GDM1 (cell line): ENCODE data around the gene UMAD1.

Experiments
- DNase-seq: peaks from one replicate; lab custom pipeline; 2025; lab: John Stamatoyannopoulos, UW

UMAD1 gene

DNA sequence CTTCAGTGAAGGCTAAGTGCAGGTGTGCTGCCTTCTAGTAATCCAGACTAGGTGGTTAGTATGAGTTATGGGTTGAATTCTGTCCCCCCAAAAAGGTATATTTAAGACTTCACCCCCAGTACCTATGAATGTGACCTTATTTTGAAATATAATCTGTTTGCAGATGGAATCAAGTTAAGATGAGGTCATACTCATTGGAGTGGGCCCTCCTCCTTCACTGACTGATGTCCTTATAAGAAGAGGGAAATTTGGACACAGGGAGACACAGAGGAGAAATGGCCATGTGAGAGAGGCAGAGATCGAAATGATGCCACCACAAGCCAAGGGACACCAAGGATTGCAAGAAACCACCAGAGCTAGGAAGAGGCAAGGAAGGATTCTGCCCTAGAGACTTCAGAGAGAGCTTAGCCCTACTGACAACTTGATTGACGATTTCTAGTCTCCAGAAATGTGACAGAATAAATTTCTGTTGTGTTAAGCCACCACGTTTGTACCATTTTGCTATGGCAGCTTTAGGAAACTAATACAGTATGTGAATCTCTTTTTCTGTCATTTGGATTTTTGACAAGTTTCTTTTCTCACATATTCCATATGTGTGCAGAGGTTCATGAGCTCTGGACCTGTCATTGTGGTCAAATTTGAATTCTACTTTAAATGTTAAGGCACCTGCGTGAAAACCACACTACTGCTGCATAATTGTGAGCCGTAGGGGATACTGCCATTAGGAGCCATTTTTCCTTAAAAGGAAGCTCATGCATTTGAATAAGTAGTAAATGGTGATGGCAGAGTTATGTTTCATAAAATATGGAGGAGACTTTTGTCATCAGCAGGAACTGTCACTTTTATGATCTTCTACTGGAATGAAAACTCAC lies 80.4 kb downstream of the UMAD1 start:
- no peak for DNase-seq

DNA sequence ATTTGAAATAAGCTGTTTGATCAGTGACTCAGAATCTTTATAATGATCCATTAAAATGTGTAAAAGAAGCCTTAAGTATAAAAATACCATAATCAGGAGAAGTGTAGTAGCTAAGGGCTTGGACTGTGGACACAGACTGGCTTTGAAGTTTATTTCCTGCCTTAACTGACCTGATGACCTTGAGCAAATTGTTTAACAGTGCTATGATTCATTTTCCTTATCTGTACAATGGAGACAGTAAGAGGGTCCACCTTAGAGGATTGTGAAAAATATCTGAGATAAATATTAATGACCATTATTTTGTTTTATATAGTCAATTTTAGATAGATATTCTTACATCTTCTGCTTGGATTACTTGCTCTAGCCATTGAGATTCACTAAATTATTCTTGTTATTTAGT lies 91.2 kb downstream of the UMAD1 start:
- DNase-seq: no peak

DNA sequence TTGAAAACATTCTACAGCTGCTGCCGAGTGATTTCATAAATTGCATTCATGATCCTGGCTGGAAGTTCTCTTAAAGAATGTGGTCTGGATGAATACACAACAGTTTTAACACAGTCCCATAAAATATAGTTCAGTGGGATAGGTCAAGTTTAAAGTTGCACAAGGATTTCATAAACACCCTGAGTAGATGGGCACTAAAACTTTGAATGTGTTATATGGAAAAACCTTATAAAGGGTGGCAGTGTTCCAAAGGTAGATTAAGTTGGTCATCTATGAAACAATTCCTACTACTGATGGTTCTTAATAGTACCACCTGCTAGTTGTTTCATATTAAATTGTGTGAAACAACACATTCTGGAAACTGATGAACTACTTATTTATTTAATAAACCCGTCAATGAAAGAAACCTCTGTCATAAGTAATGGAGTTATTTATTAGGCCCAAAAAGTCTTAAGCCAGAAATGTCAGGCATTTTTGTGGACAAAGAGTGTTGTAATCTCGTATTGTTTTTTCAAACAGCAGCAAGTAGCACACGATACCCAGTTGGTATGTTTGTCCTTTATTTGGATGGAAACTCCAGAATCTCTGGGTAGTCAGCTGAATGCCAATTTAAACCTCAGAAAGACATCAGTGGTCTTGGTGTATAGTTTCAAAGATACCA lies 92.2 kb downstream of the UMAD1 start:
- no peak for DNase-seq

DNA sequence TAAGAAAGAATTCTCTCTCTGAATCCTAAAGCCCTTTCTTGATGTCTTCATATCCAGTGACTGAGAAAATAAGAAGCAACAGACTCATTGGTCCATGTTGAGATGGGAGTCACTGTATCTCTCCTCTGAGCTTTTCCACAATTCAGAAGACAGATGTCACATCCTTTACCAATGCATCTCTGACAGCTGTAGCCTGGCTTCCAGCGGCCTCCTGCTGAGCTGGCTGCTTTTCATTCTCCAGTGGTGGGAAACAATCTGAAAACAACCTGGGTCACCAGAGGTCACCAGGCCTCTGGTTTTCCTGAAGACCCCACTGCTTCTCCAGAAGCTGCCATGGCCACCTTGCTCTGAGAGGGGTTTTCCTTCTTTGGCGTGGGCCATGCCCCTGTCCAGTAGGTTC lies 96.1 kb downstream of the UMAD1 start:
- no peak for DNase-seq

DNA sequence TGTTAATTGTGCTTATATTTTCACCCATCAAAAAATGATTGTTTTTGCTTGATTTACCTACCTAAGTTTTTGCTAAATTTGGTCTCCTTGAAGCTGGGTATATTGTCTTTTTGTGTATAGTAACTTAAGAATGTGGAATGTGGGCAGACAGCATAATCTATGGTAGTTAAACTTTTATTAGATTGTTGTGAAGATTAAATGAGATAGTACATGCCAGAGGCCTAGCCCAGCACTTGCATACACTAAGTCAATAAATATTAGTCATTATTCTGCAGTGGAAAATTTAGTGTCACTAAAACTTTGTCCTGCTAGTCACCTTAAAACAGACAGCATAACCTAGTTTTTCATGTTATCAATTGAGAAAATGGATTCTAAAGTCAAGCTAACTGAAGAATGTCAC lies 97.1 kb downstream of the UMAD1 start:
- DNase-seq: no peak

DNA sequence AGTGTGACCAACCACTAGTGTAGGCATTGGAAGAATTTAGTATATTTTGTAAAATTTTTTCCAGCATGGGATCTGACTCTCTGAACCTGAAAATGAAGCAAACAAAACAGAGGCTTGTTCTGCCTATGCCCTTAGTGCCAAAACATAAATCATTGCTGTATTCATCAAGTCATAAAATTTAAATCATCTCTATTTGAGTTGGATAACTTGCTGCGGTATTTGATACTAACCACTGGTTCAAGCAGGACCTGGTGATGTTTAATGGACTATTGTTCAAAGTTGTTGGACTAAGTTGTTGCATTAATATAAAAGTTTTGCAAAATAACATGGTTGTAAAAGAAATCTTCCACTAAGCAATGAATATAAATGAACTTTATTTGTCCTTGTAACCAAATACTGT lies 97.6 kb downstream of the UMAD1 start:
- DNase-seq: no peak

DNA sequence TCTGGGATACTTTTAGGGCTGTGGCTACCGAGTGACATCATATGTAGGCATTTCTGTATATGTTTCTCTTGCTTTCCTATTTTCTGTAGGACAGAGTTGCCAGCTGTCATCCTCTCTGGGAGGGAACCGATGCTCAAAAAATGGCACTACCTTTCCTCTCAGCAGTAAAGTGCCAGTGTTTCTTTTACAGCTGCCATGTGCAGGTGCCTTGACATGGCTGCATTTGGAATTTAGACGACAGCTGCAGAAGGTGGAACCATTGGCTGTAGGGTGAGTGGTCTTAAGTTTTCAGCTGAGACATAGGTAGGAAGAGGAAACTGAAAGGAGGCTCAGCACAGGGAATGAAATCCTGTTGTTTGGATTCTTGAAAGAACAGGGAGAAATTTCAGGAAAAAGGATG lies 98.1 kb downstream of the UMAD1 start:
- DNase-seq: no peak

DNA sequence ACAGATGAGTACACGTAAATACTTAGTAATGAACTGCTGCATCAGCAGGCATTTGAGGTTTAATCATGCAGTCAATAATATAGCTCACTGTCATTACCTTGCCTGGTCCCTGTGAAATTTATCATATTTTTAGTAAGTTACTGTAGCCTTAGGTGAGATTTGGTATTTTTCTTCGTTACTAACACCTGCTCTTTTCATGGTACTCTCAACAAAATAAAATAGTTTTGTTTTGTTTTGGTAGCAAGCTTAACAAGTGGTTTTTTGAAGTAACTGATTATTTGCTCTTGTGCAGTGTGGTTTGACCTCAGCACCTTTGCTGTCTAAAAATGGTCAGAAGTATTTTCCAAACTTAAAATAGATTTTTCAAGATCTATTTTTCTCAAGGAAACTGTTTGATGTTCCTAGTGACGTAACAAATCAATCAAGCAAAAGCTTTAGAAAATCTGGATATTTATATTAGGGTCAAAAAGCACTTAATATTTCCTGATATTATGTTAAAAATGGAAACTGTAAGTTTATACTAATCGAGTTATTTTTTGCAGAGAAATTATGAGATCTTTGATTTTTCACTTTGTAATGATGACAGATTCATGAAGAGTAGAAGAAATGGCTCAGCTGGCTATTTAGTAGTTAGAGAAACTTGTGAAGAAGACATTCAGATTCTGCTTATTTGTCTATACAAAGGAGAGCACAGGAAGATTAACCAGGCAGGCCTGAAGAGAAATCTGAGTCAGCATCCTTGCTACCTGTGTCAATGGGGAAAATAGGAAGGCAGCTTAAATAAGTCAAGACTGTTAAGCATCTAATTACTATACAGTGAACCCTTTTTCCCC lies 98.9 kb downstream of the UMAD1 start:
- DNase-seq: no peak

DNA sequence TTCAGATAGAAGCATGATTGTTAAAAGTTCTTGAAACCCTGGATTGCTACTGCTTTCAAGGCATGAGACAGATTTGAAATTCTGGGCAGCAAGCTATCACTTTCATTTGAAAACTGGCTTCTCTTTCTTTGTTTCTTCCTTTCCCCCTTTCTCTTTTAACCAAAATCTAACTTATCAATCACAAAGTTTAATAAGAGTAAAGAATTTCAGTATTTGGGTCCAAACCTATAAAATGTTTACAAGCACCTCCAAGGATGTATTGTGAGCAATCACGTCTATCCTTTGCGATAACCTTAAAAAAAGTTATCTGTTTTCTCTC lies 99.4 kb downstream of the UMAD1 start:
- DNase-seq: no peak

DNA sequence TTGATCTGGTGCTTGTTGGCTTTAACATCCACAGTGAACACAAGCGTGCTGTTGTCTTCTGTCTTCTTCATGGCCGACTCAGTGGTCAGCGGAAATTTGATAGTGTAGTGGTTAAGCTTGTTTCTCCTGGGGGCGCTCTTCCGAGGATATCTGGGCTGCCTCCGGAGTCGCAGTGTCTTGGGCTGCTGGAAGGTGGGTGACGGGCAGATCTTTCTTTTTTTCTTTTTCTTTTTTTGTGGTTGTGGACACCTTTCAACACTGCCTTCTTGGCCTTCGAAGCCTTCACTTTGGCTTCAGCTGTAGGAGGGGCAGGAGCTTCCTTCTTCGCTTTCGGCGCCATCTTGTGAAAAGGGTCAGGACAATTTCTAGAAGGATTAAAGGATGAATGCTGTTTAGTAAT lies 101.7 kb downstream of the UMAD1 start:
- DNase-seq: no peak

DNA sequence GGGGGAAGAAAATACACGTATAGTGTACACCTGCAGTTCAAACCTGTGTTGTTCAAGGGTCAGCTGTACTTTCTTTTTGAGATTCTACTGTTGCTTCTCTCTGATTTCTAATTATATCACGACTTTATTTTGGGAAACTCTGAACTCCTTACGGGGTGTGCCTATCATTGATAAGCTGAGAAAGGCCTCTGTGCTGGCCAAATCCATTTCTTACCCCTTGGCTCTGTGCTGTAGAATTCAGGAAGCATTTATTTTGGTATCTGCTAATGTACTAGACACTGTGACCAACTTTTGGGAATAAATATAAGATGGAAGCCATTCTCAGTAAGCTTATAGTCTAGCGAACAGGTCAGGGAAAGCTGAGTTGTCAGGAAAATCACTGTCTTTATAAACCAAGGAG lies 104.7 kb downstream of the UMAD1 start:
- no peak for DNase-seq

DNA sequence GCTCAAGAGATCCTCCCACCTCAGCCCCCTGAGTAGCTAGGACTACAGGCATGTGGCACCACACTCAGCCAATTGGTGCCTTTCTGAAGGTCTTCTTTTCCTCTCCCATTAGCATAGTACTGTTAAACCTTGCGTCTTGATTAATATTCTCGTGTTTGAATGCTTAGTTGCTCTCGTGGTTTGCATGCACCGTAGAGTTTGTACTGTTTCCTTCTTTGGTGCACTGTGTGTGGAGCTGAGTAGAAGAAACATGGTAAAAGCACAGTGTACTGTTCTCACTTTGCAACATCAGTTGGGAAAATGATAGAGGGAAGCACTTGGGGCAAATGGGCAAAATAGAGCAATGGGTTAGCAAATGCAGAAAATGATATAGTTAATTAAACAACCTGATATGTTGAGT lies 105.4 kb downstream of the UMAD1 start:
- no peak for DNase-seq

DNA sequence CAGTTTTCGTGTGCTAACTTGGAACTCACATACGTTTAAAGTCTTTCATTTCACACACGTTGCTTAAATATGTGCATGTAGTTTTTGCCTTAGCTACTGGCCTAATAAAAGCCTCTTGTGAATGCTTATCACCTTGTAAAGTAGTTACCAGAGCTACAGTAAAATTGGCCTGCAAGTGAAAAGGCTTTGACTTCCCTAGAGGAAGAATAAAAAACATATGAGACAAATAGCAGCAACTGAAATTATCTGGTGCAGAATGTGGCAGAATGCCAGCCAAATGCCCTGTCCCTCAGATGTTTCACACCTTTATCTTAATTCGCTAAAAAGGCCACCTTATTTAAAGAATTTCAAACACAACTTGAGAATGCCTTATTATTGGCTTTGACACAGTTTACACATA lies 105.9 kb downstream of the UMAD1 start:
- DNase-seq: no peak

DNA sequence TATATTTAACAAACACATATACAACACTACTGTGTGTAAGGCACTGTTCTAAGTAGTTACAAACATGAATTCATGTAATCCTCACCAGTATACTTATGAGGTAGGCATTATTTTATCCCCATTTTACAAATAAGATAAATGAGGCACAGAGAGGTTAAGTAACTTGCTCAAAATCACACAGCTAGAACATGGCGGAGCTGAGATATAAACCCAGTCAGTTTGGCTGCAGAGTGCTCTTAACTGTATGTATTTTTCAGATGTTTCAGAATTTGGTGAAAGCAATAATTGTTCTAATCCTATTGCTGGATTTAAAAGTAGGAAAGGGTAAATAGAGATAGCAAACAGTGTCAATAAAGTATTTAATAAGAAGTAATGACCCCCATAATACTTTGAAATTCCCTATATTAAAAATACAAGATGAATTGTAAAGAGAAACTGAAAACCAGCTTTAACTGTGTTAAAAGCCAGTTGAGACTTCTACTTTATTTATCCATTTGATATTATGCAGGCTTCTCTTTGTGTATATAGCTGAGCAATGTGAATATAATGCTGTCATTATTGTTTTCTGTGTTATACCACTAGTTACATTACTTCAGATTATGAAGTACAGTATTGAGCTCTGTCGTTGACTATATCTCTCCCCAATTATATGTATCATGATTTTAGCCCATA lies 110.2 kb downstream of the UMAD1 start:
- no peak for DNase-seq

DNA sequence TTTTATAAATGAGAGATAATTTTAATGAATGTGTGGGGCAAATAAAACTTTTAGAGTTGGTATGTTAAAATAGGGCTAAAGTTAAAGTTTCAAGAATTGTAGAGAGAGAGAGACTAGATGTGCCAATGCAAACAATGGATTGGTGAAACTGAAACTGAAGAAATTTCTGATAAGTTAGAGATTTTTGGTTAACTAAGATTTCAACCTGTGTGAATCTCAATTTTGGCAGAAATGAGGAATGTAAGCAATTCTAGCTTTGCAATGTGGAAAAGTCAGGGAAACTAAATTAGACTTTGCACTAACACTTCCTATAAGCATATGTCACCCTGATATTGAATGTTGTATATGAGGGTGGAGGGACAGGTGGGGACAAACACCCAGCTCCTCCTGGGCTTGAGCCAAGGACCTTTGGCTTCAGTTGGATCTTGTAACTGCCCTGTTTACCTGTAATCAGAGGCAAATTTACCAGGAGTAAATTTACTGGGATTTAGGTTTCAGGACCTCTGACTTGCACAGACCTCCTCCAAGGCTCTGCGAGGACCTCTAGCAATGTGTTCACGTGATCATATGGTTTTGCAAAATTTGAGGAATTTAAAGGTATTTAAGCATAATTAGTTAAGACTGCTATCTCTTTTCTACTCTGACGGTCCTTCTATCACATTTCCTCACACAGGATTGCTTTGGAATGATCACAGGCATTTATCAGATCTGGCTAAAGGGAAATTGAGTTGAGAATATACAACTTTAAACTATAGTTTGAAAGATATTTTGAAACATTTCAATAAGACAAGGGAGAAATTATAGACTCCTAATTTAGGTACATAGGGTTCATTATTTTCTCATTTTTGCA lies 110.9 kb downstream of the UMAD1 start:
- no peak for DNase-seq

DNA sequence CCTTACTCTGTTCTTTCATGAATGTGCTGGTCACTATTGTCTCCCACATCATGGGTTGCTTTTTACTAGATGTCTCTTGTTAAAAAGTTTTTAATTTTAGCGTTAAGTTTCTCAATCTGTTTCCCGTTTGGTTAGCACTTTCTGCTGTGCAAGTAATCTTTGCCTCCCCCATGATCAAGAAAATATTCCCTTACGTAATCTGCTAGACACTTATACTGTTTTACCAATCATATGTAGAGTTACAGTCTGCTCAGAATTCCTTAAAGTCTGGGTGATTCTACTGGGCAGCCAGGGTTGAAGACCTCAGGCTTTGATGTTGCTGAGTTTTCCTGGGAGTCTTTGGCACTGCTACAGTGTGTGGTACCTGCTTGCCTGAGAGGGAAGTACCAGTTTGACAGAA lies 116.0 kb downstream of the UMAD1 start:
- DNase-seq: no peak

DNA sequence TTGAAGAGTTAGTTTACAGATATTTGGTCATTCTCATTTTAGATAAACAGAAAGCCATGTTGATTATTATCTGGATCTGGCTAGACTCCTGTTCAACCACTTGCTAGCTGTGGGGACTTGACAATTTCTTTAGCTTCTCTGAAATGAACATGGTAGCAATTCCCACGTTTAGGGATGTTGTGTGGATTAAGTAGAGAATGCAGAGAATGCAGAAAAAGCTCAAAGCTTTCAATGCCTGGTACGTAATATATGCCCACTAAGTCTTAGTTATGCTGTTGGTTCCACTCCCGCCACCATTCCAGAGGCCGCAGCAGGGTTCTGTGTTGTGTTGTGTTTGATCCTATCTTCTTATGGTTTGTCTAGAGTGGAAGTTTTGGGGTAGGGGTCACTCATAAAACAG lies 117.0 kb downstream of the UMAD1 start:
- DNase-seq: no peak

DNA sequence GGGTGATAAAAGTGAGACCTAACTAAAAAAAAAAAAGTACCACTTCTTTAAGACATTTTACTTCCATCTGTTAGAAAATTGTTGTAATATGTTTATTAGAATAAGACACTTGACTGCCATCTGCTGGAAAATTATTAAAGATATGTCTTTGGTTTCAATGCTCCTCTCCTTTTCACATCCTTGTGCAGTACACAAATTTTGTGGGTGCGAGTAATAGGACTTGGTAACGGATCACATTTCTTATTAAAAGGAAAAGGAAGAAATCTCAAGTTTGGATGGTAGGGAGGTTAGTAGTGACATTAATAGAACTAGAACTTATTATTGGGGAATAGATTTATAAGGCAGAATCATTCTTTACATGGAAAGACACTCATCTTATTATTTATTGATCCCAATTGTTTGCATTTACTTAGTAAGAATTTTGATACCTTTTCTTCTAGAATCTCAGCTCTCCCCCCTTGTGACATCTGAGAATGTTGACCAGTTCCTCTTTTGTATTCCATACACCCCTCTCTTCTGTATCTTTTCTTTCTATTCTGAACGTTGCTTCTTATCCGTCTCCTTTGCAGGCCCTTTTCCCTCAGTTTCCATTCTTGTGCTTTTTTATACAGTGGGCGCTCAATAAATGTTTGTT lies 120.9 kb downstream of the UMAD1 start:
- no peak for DNase-seq

DNA sequence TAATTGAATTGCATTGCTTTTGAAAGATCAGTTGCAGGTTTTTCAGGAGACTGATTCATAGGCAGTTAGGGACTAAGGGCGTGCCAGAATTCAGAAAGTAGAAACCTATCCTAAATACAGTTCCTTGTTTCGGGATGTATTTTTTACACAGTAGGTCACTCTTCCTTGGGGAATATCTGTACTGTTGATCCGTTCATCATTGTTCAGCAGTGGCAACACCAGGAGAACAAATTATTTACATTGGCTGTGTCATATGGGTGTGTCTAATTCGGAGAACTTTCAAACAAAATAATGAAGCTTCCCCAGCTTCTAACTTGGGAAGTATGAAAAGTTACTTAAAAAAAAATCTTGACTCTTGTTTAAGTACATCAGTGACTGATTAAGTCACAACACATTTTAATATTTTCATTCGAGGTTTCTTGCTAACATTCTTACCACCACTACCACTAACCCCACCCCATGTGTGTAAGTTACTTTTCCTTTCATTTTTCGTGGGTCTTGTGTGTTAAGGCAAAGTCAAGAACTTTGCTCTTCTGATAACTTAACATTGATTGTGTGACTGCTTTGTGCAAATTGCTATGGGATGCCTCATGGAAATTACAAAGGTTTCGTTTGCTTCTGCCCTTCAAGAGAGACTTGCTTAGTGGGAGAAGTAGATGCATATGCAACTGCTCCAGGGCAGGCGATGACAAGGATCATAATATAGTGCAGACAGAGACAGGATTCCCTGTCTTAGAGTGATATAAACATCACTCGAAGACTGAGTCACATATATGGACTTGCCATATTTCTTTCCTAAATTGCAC lies 121.6 kb downstream of the UMAD1 start:
- DNase-seq: no peak
